Nasal cavity respiratory epithelium epithelial cell of viscerocranial mucosa (primary cell): Measurements from ENCODE around the gene CLEC17A. TPM values are rescaled to one million over a fixed set of nuclear protein-coding genes. Genes with fewer than 3 reads are reported as not detected.

Experiments
- total RNA-seq: library from RNA; depleted of rRNA; stranded (reverse); fragments of >200 nt; gene quantifications from 2 replicates; pipeline ENCODE4 v1.2.3, GENCODE V29; 2014

Gene CLEC17A, protein sequence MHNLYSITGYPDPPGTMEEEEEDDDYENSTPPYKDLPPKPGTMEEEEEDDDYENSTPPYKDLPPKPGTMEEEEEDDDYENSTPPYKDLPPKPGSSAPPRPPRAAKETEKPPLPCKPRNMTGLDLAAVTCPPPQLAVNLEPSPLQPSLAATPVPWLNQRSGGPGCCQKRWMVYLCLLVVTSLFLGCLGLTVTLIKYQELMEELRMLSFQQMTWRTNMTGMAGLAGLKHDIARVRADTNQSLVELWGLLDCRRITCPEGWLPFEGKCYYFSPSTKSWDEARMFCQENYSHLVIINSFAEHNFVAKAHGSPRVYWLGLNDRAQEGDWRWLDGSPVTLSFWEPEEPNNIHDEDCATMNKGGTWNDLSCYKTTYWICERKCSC
- total RNA-seq: not detected in 2 replicates

GRCh38 chr19:14582894-14583340 is at the start of gene CLEC17A:
CLEC17A (plus strand) TSS chr19:14583084; CDS start chr19:14583161, 77 bp downstream.

GRCh38 chr19:14571695-14572490 is 11.0 kb upstream of the CLEC17A start, which contains the start of gene NDUFB7:
NDUFB7 (minus strand) TSS chr19:14572066; CDS start chr19:14572000, 66 bp downstream.

Other genes with a start within 250 kb of the CLEC17A start
- gene ADGRE5, start 201.6 kb upstream of the CLEC17A start, total RNA-seq: 2.1 and 18.9 TPM in 2 replicates
- gene DDX39A, start 163.7 kb upstream of the CLEC17A start, total RNA-seq: 41.3 and 45.1 TPM in 2 replicates
- gene PKN1, start 149.8 kb upstream of the CLEC17A start, total RNA-seq: 23.6 and 49.4 TPM in 2 replicates
- gene PTGER1, start 107.7 kb upstream of the CLEC17A start, total RNA-seq: 0.43 and 1.0 TPM in 2 replicates
- 199 and 219 TPM in 2 replicates for gene GIPC1, start 87.0 kb upstream of the CLEC17A start, total RNA-seq
- gene DNAJB1, start 64.7 kb upstream of the CLEC17A start, total RNA-seq: 88.9 and 129 TPM in 2 replicates
- gene TECR, start 53.5 kb upstream of the CLEC17A start, total RNA-seq: 23.9 and 48.9 TPM in 2 replicates
- 99.7 and 197 TPM in 2 replicates for gene NDUFB7, start 11.0 kb upstream of the CLEC17A start, total RNA-seq
- not detected in 2 replicates for gene ADGRE3, start 91.8 kb downstream of the CLEC17A start, total RNA-seq
- gene ZNF333, start 107.0 kb downstream of the CLEC17A start, total RNA-seq: 12.2 and 12.3 TPM in 2 replicates
- gene ADGRE2, start 195.5 kb downstream of the CLEC17A start, total RNA-seq: 0.71 and 1.0 TPM in 2 replicates